Stimulated activated CD4-positive, alpha-beta T cell treated with anti-CD3 and anti-CD28 coated beads, TNF-alpha, amount 100 ng/mL, for 48 hours (primary cell): Measurements from ENCODE around the gene KCNIP1.

ENCODE experiments used
- DNase-seq, 3 donors: peaks; one replicate each; pipeline ENCODE4 v3.0.0-alpha.2; 2020; ENCODE audit warnings: low read depth in 3 of 3

The KCNIP1 gene

GRCh38 chr5:170563824-170564567 lies 60.2 kb downstream of the KCNIP1 start:
- no peak for DNase-seq

DNA sequence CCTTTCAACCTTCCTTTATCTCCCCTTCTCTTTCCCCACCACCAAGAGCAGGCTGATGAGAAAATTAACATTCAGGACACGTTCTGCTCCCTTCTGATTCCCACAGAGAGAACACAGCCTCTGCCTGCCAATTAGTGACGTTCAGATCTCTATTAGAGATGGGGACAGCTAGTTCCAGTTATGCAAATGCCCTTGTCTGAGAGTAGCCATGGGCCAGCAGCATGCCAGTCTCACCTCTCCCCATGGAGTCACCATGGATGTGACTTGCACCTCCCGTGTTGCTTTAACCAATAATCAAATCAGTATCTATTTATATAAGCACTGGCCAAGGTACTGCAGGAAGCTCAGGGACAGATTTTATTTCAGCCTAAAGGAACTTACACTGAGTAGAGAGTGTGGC lies 61.3 kb downstream of the KCNIP1 start:
- DNase-seq = no peak

DNA sequence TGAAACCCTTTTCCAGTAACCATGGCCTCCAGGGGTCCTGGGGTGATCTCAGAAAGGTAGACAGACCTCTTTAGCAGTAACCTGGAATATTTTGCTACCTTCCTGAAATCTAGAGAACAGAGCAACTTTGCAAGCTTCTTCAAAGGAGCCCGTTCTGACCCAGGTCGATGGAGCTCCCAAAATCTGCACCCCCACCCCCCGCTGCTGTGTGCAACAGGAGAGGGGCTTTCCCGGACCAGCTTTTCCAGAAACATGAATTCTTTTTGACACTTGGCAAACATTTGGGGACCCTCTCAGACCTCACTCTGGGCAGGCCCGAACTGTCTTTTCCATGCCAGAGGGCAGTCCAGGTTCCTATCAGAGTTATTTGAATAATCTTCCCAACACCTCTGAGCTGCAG lies 65.3 kb downstream of the KCNIP1 start:
- no peak for DNase-seq

- DNase-seq = no peak
Measured at GRCh38 chr5:170570476-170570875, 66.7 kb downstream of the KCNIP1 start.

DNA sequence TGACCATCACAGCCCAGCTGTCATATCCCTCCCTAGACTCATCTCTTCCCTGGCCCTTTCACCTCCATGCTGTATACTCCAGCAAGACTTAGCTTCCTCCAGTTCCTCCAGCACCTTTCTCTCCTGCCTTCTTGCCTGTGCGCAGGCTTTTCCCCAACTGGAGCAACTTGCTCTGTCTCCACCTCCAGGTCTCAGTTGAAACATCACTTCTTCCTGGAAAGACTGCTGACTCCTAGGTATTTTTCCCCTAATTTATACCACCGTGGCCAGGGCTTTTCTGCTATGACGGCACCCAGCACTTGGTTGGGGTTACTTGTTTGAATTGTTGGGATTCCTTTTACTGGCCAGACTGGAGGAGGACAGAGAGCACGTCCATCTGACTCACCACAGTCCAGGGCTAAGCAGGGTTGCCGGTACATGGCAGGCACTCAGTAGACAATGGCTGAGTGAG lies 67.5 kb downstream of the KCNIP1 start:
- no peak for DNase-seq

GRCh38 chr5:170571875-170572852 lies 68.3 kb downstream of the KCNIP1 start:
- DNase-seq = peak; percentile 60 to 75 (median 70)

DNA sequence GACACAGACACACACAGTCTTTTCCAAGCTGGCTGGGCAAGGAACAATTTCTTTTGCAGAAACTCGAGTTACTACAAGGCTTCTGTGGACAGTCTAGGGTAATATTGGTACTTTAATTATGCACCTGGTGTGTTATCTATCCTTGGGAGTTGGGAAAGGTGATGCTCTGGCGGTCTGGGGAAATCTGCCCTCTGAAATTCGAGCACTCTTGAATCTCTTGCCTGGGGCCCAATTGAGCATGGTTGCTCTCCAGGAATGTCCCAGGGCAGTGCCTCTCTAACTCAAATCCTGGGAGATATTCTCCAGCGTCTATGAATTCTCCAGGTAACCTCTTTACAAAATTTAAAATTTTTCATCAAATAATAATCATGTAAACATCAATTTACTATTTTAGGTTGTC lies 69.3 kb downstream of the KCNIP1 start:
- no peak for DNase-seq

- DNase-seq = no peak
Measured at GRCh38 chr5:170573660-170574059, 69.8 kb downstream of the KCNIP1 start.

DNA sequence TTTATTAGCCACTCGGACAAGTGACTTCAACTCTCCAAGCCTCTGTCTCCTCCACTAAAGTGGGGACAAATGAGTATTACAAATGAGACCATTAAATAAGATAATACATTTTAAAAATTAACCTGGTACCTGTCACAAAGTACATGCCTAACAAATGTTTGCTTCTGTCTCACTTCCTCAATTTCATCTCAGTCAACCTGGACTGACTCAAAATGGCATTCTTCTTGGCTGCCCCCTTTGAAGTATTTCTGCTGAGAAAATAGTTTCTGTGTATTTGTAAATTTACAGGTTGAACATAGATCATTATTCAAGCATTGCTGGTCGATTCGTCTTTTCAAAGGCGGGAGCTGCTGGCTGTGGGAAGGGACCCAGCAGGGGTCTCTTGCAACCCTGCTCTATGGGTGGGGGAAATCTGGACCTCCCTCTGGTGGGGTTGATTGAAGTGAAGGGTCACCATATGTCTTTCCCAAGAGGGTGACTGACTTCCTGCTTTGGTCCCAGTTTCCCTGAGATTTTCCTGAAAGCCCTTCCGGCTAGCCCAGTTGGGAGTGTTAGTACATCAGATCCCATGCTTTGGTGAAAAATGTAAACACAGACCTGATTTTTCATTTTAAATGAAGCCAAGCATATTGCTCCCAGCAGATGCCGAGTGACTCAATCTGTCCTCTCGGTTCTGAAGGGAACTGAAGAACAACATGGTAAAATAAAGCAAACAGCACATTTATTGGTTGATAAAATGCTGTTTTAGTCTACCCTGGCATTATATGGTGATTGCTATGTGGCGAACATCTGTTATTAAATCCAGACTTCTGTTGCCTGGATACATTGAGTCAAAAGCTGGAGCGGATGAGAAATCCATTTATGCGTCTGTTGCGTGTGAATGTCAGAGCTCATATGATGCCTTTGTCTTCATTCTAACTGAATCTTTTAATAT lies 73.0 kb downstream of the KCNIP1 start:
- no peak for DNase-seq

DNA sequence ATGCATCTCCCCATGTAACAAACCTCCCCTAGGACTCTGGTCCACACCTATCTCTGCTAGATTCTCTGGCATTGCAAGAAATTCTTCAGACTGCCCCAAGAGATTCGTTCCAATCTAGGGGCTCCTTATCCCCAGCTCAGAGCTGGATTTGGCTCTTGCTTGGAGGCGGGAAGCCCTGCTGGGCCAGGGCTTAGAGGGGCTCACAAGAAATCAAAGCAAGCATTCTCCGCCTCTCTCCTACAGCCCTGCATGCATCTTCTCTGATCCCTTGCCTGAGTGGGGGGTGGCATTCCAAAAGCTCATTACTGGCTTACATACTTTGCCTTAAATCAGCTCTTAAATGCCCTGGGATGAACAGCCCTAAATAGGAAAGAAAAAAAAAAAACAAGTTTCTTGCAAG lies 75.8 kb downstream of the KCNIP1 start:
- no peak for DNase-seq

DNA sequence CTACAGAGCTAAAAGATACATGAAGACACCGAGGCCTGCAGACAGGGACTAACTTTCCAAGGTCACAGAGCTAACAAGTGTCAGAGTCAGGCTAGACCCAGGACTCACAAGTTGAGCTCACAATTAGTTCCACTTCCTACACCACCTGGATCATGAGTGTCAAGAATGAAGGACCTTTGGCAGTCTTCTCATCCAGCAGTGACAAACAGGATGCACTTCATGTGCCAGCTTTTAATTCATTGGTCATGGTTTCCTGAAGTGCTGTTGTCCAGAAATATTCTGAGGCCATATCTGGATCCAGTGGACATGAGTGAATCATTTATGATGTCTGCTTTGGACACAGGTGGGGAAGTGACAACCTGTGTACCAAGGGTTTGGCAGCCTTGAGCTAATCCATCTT lies 77.4 kb downstream of the KCNIP1 start:
- no peak for DNase-seq

- no peak for DNase-seq
Measured at GRCh38 chr5:170582644-170583330, 79.0 kb downstream of the KCNIP1 start.

DNA sequence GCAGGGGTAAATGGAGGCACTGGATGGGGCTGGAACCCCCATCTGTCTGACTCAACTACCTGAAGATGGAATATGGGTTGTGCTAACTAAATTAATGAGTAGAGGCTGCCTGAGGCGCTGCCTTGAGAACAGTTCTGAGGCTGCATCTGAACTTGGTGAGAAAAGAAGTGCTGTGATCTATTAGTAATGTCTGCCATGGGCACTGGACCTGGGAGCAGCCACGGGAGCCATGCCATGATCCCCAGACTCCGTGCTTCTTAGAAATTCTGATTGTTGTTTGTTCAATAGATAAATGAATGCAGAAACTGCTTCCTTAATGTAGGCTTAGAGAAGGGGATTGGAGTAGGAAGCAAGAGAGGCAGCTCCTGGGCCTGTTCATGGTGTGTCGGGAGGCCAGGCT lies 80.2 kb downstream of the KCNIP1 start:
- DNase-seq = no peak

DNA sequence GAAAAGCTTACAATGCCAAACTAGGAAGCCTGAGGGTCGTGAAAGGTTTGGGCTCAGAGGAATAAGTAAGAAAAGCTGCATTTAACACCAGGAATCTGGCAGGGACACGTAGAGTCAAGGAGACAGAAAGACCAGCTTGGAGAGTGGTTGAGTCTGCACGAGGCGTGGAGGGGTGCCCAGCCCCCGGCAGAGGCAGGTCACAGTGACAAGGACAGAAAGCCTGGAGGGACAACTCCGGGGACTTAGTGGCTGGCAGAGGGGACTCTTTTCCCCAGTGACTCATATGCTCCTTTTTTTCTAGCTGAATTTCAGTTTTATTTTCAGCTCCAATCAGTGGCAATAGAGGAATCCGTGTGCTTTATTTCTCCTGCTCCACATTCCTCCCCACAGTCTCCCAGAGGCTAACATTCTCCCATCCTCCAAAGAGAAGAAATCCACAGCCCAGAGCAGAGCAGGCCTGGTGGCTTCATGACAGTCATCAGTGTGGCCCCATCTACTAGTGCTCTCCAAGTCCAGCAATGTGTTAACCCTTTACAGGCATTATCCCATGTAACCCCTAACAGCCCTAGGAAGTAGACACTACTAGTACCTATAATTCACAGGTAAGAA lies 80.7 kb downstream of the KCNIP1 start:
- DNase-seq = no peak

DNA sequence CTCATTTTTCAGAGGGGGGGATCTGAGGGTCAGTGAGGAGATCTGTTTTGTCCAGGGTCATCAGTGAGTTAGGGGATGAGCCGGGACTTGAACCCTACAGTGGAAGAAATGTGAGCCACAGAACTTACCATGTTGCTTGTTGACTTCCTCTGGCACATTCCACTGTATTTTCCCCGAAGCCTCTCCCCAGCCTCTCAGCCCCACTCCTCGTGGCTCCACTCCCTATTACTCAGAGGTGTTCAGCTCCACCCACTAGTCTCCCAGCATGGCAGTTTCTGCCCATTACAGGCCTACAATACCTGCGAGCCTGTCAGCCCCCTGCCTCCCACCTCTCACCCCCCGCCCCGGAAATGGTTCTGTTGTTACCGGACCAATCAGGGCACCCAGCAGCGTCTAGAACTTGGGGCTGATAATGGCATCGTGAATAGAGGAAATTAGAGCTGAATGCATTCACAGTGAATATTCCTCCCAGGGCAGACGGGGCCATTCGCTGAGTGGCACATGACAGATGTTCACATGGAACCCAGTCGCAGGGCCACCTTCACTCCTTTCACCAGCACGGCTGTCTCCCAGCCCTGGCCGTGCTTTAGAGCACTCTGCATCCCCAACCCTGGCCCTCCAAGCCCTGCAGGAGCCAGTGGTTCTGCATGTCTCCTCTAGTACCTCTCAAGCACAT lies 81.6 kb downstream of the KCNIP1 start:
- DNase-seq = no peak

DNA sequence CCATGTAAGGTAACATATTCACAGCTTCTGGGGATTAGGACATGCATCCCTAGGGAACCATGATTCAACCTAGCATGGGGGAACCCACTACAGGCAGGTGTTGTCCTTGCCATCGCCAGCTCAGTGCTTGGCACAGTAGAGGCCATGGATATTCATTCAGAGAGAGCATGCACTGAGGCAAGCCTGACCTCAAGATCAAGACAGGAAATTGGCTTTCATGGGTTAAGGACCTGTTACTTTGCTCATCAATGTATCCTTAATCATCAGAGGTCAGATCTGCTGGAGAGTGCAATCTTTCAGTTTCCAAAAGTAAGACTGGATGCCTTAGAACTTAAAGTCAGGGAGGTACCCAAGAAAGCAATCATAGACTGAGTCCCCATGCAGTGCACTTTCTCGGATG lies 84.0 kb downstream of the KCNIP1 start:
- DNase-seq = no peak

- no peak for DNase-seq
Measured at GRCh38 chr5:170589643-170590042, 85.8 kb downstream of the KCNIP1 start.

DNA sequence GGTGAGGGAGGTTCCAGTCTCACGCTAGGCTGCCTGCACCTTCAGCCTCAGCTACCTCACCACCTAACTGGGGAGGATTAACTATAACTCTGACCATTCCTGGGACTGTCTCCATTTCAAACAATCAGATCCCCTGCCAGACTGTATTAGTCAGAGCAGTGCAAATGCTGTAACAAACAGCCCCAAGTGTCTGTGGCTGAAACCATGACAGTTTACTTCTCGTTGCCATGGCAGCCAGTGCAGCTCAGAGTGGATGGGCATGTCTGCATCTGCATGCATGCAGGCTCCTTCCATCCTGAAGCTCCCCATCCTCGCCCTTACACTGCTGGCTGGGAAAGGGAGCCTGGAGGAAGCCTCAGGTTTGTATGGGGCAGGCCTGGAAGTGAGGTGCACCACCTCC lies 86.7 kb downstream of the KCNIP1 start:
- DNase-seq = no peak

DNA sequence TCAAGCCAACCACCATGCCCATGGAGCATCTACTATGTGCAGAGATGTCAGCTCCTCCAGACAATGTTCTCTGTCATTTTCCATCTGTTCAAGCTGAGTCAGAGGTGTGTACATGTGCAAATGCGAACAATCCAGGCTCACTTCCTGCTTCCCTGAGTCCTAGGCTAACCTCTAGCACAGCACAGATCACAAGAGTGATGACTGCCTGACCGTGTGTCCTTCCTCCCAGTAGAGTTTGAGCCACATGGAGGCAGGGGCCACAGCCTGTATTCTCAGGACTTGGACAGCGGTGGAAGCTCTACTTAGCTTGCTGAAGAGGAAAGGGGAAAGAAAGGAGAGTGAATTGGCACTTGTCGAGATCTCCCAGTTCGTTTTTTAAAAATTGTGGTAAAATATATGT lies 87.2 kb downstream of the KCNIP1 start:
- DNase-seq = no peak

GRCh38 chr5:170596482-170597044 lies 92.7 kb downstream of the KCNIP1 start:
- DNase-seq = no peak
